Brain microvascular endothelial cell (primary cell): ENCODE data around the gene SERPINI1.

Experiments used
- DNase-seq: peaks from one replicate; pipeline ENCODE4 v3.0.0-alpha.2; 2020
- H3K27ac ChIP-seq: fragments of 250-450 bp; sonication (Bioruptor Pico); 2 replicates; pipeline ENCODE4 v1.5.1; 2020; ENCODE audit warnings: mild to moderate bottlenecking, moderate library complexity
- H3K27me3 ChIP-seq: fragments of 250-450 bp; sonication (Bioruptor Pico); replicated peaks from 2 replicates; pipeline ENCODE4 v1.5.1; 2020; ENCODE audit warnings: mild to moderate bottlenecking
- H3K36me3 ChIP-seq: fragments of 250-450 bp; sonication (Bioruptor Pico); replicated peaks from 2 replicates; pipeline ENCODE4 v1.5.1; 2020; ENCODE audit warnings: mild to moderate bottlenecking
- H3K4me3 ChIP-seq: 2 replicates; pipeline ENCODE4 v1.5.1; 2011; ENCODE audit warnings: low read depth, mild to moderate bottlenecking, control low read depth, low read length, moderate library complexity
- CTCF ChIP-seq: IDR thresholded peaks from 2 replicates; pipeline ENCODE4 v1.5.1; 2011; ENCODE audit warnings: low read depth, mild to moderate bottlenecking, moderate library complexity, low read length, control low read depth, inconsistent platforms; ENCODE audit errors: missing control alignments
- in situ Hi-C: cut with HindIII; loops from 2 replicates; pipeline ENCODE4 v1.10.0; 2017; ENCODE audit warnings: low sequenced_read_pairs, low pct_ligation_motif_present

The SERPINI1 gene

DNA sequence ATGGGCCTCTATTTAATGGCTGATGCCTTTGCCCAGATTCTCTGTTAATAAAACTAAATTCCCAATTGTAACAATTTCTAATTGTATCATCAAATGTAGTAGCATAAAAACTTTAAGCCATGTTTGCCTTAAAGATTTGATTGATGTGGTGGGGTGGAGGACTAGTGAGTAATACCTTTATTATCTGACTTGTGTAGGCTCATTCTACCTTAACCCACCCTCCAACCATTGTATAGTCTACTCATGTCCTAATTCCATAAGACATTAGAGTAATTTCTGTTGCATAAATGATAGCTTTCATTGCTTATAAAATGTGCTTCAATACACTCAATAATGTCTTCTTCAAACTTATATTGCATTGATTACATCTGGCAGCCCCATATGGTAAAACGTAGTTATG, 25.8 kb downstream of the SERPINI1 start:
- Histone ChIP-seq H3K4me3 (no peak overlapping the region), H3K36me3 (no peaks in the 10 kb centered on the region), H3K27ac (no peak overlapping the region), H3K27me3 (no peaks in the 10 kb centered on the region)
- in situ Hi-C loops = no loop called here
- no peak for DNase-seq
- no peak for TF ChIP-seq CTCF

DNA sequence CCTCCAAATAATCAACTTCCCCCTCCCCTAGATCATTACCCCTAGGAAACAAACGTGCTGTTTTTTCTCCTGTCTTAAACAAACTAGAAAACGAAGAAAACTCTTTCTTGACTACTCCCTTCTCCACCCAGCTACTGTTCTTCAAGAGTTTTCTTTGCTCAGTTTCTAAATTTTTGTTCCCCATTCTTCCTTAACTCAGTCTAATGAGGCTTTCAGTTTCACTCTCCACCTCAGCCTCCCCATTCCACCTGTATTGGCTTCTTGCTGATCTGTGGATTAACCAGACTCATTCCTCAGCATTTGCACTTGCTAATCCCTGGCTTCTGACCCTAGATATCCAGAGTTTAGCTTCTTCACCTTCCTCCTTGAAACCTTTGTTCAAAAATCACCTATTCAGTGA, 26.8 kb downstream of the SERPINI1 start:
- DNase-seq = no peak
- no peak for TF ChIP-seq CTCF
- H3K4me3 ChIP-seq = no peak overlapping the region
- H3K27me3 ChIP-seq = no peaks in the 10 kb centered on the region
- no peak overlapping the region for H3K27ac ChIP-seq
- H3K36me3 ChIP-seq = no peaks in the 10 kb centered on the region
- in situ Hi-C loops = no loop called here

GRCh38 chr3:167772992-167773391, 37.5 kb downstream of the SERPINI1 start:
- DNase-seq = no peak
- no peak overlapping the region for H3K27ac ChIP-seq
- in situ Hi-C loops = no loop called here

GRCh38 chr3:167773584-167773983, 38.1 kb downstream of the SERPINI1 start:
- no peaks in the 10 kb centered on the region for H3K27me3 ChIP-seq
- H3K27ac ChIP-seq = no peak overlapping the region
- no peak for TF ChIP-seq CTCF
- H3K36me3 ChIP-seq = no peaks in the 10 kb centered on the region
- no peak overlapping the region for H3K4me3 ChIP-seq
- in situ Hi-C loops = no loop called here
- no peak for DNase-seq

More at GRCh38 chr3:167772992-167773391, 37.5 kb downstream of the SERPINI1 start:
- Histone ChIP-seq H3K4me3 (no peak overlapping the region), H3K36me3 (no peaks in the 10 kb centered on the region), H3K27me3 (no peaks in the 10 kb centered on the region)
- no peak for TF ChIP-seq CTCF

- TF ChIP-seq CTCF = no peak
- in situ Hi-C loops = no loop called here
- no peak for DNase-seq
Observed at GRCh38 chr3:167776066-167776685, 40.7 kb downstream of the SERPINI1 start.

DNA sequence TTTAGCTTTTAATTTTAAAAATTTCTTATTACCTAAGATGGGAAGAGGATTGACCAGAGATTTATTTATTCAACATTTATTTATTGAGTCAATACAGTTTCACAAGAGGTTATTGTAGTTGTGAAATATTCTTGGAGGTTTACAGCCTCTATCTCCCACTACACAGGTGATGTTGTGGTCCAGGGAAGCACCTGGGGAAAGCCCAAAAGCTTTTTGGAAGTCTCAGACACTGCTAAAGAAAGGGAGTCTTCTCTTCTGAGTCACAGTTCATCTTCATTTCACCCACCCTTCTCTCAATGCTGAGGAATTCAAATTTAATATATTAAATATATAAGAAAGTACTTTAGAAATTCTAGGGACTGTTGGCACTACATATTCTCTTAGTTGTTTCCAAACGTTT, 41.8 kb downstream of the SERPINI1 start:
- DNase-seq = no peak
- in situ Hi-C loops = no loop called here
- no peaks in the 10 kb centered on the region for H3K27me3 ChIP-seq
- no peak overlapping the region for H3K27ac ChIP-seq
- no peak overlapping the region for H3K4me3 ChIP-seq
- no peak for TF ChIP-seq CTCF
- no peaks in the 10 kb centered on the region for H3K36me3 ChIP-seq

More at GRCh38 chr3:167776066-167776685, 40.7 kb downstream of the SERPINI1 start:
- no peak overlapping the region for H3K27ac ChIP-seq
- H3K4me3 ChIP-seq = no peak overlapping the region
- H3K27me3 ChIP-seq = no peaks in the 10 kb centered on the region
- H3K36me3 ChIP-seq = no peaks in the 10 kb centered on the region
